Inflammatory macrophage (primary cell): ENCODE results near the gene FASTKD1.
A peak's percentile ranks its signal among the peaks of the same experiment; 100 is the strongest.
"Not testable (repeated sequence)": the region's sequence is repeated elsewhere in the genome, so short reads cannot be mapped to it uniquely, and the experiment has no call there.

Experiments used
- DNase-seq, 2 donors: peaks; one replicate each; pipeline ENCODE4 v3.0.0-alpha.2; 2020 to 2022
- total RNA-seq, 18 experiments: gene quantifications; one replicate each; lab custom pipeline; 2026; ENCODE audit warnings: mixed read lengths in 6 of 18, inconsistent platforms in 2 of 18; lab: John Stamatoyannopoulos, UW

The FASTKD1 gene, protein sequence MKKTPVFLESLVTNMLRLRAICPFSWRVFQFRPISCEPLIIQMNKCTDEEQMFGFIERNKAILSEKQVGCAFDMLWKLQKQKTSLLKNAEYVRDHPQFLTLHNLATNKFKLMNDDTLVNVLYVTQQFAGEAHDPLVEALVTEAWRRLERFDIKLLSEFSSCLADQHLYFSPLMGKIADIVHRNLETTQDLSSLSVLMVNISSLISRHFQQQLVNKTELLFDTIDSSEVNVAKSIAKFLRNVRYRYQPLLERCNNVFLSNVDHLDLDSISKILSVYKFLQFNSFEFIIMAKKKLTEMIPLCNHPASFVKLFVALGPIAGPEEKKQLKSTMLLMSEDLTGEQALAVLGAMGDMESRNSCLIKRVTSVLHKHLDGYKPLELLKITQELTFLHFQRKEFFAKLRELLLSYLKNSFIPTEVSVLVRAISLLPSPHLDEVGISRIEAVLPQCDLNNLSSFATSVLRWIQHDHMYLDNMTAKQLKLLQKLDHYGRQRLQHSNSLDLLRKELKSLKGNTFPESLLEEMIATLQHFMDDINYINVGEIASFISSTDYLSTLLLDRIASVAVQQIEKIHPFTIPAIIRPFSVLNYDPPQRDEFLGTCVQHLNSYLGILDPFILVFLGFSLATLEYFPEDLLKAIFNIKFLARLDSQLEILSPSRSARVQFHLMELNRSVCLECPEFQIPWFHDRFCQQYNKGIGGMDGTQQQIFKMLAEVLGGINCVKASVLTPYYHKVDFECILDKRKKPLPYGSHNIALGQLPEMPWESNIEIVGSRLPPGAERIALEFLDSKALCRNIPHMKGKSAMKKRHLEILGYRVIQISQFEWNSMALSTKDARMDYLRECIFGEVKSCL
- total RNA-seq, result 13.1 to 85.0 (median 65.3) reads per million in 18 experiments

DNA sequence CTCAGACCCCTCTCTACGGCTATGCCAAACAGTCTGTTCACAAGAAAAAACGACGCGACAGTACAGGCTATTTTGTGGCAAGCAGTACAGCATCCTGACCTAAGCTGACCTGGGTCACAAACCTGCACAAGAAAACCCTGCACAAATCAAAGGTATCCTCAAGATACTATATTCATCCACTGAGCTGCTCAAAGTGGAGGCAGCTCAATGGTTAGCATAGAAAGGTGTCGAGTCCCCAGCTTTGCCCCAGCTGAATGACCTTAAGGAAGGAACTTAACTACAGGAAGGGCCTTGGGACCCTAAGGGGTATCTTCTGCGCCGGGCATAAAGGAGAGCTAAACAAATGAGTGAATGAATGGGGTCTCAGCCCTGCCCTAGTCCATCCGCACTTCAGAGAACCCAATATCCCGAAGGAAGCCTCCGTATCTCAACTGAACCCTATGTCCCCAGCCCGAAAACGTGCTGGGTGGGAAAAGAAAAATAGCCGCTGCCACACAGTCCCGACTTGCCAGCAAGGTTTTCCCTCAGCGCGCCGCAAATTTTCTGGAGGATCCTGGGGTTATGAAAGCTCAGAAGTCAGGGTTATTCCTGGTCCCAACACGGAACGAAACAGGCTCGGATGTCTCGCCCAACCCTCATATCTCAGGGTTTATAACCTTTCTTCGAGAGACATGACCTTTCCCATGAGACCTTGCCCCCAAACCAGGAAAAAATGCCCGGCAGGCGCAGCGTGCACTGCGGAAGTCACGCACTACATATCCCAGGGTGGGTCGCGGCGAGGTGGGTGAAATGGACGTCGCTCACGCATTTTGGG lies at the start of gene FASTKD1:
TSS of gene FASTKD1 (minus strand) at position 706 of the 814 bp plus-strand sequence. CDS start 1,836 bp downstream, outside the sequence.
- DNase-seq, result peak; percentile 93 to 96

DNA sequence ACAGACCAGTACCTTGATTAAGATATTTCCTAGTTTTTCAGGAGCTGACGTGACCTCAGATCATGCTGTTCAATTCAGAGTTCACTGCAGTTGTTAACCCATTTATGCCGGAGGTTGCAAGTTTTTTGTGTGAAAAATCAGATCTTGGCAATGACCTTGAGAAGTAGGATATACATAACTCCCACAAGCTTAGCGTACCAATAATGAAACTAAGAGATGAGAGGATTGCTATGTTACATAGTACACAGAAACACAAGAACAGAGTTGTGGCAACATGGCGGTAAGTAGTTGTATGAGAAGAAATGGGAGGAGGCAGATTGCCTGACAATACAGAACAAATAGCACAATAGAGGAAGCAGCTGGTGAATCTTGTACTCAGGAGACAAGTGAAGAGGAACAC lies 49.6 kb upstream of the FASTKD1 start:
- DNase-seq, result no peak

DNA sequence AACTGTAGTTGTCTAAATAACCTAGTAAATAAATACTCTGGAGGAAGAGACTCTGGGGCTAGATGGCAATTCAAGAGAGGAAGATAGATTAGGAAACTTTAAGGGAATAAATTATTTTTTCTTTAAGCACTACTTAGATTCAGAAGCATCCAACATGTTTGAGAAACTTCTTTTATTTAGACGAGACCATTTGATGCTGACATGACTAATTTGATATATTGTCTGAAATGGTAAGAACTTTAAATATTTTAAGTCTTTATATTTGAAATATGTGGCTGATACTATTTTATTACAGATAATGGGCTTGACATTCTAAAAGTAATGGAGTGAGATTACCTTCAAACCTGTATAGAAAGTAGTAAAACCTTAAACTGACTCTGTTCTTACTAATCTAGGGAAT lies 46.8 kb upstream of the FASTKD1 start:
- DNase-seq, result no peak

DNA sequence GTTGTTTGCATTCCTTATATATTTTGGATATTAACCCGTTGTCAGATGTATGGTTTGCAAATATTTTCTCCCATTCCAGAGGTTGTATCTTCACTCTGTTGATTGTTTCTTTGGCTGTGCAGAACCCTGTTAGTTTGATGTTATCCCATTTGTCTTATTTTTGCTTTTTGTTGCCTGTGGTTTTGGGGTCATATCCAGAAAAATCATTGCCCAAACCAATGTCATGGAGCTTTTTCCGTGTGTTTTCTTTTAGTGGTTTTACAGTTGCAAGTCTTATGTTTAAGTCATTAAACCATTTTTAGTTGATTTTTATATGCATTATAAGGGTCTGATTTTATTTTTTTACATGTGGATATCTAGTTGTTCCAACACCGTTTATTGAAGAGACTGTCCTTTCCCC lies 46.3 kb upstream of the FASTKD1 start:
- no peak for DNase-seq

DNA sequence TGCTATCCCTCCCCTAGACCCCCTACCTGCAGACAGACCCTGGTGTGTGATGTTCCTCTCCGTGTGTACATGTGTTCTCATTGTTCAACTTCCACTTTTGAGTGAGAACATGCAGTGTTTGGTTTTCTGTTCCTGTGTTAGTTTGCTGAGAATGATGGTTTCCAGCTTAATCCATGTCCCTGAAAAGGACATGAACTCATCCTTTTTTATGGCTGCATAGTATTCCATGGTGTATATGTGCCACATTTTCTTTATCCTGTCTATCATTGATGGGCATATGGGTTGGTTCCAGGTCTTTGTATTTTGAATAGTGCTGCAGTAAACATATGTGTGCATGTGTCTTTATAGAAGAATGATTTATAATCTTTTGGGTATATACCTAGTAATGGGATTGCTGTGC lies 42.3 kb upstream of the FASTKD1 start:
- not testable (repeated sequence) for DNase-seq

DNA sequence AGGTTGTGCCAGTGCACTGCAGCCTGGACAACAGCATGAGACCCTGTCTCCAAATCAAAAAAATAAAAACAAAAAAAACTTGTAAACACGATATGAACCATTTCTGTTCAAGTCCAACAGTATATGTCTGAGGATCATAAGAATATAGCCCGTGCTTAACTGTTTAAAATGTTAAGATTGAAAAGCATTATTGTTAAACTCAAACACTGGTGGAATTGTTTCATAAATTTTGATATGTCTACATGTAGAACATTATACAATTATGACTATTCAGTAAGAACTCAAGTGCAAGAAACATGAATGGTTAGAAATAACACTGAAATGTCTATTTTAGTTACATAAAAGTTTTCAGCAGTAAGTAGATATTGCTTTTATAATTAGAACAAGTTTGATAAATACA lies 40.2 kb upstream of the FASTKD1 start:
- DNase-seq, result no peak

DNA sequence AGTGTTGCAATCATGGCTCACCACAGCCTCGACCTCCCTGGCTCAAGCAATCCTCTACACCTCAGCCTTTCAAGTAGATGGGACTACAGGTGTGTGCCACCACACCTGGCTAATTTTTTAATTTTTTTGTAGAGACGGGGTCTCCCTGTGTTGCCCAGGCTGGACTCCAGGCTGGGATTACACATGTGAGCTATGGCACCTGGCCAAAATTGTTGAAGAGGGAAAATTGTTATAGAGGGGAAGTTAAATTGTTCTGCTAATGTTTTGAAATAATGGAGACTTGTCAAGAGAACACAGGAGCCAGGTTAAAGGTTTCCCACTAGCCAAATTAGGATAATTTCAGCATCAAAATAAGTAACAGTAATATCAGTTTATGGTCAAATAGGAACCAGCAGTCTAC lies 35.6 kb upstream of the FASTKD1 start:
- DNase-seq, result no peak

DNA sequence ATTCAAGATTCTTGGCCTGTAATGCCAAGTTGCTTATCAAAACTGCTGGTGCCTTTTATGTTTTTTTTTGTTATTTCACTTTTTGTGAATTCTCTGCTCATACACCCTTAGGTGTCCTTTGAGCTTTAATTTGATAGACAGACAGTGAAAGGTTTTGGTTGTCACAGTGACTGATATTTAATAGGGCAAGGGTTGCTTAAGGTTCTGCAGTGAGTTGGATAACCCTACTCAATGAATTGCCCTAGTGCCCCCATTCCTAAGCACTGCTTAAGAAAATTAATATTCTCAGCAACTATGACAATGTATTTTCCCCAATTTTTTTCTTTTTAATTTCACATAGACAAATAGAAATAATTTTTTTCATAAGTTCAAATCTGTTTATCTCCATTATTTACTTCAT lies 25.9 kb upstream of the FASTKD1 start:
- no peak for DNase-seq

DNA sequence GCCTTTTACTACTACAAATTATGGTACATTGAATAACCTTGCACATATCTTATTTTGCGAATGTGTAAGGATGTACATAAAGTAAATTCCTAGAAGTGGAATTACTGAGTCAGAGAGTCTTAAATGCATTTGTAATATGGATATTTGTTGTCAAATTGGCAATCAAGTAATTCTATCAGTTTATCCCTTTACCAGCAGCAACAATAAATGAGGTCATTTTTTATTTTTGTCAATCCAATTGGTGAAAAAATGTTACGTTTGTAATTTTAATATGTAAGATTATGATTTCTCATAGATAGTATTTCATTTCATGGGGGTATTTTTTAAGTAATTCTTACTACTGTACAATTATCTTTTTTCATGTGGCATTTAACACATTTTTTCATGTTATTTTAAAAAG lies 25.3 kb upstream of the FASTKD1 start:
- DNase-seq, result no peak

DNA sequence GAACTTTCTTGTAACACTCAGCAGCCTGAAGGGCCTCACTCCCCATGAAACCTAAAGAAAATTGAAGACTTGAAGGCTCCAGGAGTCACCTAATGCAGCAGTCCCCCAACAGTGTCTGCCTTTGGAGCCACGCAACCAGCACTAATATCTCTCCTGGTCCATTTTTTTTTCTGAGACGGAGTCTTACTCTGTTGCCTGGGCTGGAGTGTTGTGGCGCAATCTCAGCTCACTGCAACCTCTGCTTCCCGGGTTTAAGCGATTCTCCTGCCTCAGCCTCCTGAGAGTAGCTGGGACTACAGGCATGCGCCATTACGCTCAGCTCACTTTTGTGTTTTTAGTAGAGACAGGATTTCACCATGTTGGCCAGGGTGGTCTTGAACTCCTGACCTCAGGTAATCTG lies 22.9 kb upstream of the FASTKD1 start:
- DNase-seq, result not testable (repeated sequence)

DNA sequence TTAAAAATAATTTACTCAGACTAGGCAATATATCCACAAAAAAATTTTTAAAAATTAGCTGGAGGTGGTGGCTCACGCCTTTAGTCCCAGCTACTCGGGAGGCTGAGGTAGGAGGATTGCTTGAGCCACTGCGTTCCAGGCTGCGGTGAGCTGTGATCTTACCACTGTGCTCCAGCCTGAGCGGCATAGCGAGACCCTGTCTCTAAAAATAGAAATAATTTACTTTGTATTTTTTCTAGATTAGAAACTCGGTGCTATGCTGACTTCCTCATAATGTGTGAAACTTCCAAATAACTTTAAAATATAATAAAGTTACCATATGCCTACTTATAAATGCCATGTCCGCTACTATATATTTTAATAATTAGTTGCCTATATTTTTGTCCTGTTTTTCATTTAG lies 17.1 kb upstream of the FASTKD1 start:
- no peak for DNase-seq

DNA sequence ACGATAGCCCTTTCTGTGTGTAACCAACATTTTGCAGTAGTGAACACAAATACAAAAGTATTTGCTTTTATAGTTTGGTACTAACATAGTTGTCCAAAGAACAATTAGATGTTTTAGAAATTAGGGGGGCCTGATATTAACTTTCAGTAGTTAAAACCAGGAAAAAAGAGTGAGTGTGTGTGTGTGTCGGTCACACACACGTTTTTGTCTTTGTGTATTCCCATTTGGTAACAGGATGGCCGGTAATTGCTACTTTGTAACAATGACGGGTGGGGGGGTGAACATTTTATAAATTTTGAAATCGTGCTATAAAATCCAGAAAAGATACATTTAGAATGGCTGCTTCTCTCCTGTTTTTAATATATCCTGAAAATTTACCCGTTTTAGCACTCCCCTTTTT lies 12.0 kb upstream of the FASTKD1 start:
- no peak for DNase-seq

DNA sequence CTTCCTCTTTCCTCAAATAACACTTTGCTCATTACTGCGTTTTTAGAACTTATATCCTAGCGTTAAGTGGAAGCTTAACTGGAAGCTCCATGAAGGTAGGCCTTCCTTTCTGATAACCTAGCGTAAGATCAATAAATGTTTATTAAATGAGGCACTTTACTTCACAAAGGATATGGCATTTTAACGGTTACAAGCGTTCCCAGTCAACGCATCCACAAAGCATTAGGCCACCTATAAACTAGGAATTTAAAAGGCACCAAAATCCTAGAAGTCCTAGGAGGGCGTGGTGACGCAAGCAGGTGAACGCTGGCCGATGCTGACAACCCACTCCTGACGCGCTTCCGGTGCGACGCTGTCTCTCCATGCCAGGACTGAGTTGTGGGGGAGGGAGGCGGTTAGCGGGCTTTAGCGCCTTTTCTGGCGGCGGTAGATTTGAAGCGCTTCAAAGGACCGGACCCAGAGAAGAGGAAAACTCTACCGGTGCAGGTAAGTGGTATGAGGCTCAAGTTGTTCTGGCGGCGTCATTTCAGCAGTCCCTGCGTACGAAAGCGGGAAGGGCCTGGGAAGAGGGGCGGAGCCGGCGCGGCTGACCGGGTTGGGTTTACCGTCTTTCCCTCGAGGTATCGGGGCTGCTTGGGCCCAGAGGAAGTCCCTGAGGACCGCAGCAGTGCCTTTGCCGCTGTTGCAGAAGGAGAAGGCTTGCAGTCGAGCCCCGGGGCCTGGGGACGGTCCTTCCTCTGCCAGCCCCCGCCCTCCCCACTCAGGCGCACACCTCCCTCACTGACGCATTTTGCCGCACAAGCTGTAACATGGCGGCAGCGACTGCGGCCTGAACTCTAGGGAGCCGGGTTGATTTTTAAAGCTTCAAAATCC lies 10.6 kb upstream of the FASTKD1 start, which contains the start of gene PPIG:
TSS of gene PPIG (plus strand) at position 347 of the 873 bp plus-strand sequence. CDS start 19,691 bp downstream, outside the sequence.
- DNase-seq, result peak; percentile 89 to 94

DNA sequence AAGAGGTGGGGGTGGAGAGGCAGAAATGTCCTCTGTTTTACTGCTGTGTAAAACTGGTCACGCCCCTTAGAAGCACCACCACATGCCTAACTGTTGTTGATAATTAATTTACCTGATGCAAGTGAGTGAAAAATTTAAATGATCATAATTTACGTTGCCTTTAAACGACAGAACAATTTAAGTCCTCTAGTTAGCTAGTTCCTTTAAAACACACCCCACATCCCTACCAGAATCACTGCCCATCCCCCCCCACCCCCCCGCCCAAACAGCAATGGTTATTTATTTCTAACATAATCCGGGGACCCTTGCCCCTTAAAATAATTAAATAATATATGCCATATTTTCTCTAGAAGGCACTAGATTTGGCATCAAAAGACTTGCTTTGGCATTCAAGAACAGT lies 9.9 kb upstream of the FASTKD1 start:
- DNase-seq, result no peak

DNA sequence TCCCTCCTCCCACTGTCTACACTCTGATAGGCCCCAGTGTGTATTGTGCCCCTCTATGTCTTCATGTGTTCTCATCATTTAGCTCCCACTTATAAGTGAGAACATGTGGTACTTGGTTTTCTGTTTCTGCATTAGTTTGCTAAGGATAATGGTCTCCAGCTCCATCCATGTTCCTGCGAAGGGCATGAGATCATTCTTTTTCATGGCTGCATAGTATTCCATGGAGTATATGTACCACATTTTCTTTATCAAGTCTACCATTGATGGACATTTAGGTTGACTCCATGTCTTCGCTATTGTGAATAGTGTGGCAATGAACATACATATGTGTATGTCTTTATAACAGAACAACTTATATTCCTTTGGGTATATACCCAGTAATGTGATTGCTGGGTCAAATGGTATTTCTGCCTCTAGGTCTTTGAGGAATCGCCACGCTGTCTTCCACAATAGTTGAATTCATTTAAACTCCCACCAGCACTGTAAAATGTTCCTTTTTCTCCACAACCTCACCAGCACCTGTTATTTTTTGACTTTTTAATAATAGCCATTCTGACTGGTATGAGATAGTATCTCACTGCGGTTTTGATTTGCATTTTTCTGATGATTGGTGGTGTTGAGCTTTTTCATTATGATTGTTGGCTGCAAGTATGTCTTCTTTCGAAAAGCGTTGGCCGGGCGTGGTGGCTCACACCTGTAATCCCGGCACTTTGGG lies 9.0 kb upstream of the FASTKD1 start:
- not testable (repeated sequence) for DNase-seq

DNA sequence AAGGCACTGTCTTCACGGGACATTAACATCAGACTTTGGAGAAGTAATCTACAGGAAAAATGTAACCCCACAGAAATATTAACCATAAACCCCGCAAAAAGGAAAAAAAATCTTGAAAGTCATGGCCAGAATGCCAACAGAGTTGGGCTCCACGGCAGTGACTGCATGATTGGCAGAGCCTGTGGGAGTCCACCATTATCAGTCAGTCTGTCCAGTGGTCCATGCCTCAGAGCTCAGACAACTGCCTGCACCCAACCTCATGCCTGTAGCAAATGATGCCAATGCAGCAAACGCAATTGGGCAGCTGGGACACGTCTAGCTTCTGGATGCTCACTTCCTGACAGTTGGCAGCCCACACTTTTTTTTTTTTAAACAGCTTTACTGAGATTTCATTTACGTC lies 5.4 kb upstream of the FASTKD1 start:
- no peak for DNase-seq

DNA sequence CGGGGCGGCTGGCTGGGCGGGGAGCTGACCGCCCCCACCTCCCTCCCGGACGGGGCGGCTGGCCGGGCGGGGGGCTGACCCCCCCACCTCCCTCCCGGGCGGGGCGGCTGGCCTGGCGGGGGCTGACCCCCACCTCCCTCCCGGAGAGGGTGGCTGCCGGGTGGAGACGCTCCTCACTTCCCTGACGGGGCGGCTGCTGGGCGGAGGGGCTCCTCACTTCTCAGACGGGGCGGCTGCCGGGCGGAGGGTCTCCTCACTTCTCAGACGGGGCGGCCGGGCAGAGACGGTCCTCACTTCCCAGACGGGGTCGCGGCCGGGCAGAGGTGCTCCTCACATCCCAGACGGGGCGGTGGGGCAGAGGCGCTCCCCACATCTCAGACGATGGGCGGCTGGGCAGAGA lies 1.6 kb upstream of the FASTKD1 start:
- not testable (repeated sequence) for DNase-seq

DNA sequence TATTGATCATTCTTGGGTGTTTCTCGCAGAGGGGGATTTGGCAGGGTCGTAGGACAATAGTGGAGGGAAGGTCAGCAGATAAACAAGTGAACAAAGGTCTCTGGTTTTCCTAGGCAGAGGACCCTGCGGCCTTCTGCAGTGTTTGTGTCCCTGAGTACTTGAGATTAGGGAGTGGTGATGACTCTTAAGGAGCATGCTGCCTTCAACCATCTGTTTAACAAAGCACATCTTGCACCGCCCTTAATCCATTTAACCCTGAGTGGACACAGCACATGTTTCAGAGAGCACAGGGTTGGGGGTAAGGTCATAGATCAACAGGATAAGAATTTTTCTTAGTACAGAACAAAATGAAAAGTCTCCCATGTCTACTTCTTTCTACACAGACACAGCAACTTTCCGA lies 874 bp upstream of the FASTKD1 start:
- DNase-seq, result not testable (repeated sequence)

DNA sequence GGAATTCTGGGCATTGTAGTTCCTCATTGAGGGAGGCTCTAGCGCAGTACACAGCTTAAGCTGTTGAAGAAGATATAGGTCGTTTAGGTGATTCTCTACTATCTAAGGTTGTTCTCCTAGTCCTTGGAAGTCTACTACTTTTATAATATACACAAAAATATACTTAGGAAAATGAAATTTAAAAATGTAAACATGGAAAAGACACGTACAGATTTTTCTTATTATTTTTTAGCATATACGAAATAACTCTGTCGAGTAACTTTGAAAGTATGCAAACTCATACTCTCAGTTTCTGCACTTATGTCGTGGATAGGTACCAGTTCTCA lies 272 bp upstream of the FASTKD1 start:
- no peak for DNase-seq

DNA sequence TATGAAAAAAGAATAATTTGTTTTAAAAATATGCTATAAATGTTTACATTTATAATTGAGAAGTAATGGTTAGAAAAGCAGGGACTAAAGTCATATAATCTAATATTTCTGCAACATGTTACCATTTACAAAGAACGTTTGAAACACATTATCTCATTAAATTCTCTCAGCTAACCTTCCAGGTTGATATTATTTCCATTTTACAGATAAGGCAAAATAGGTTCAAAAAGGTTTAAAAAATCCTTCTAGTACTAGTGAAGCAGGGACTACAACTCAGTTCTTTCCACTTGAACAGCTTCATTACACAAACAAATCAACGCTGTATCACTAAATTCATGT lies 875 bp downstream of the FASTKD1 start:
- DNase-seq, result no peak

DNA sequence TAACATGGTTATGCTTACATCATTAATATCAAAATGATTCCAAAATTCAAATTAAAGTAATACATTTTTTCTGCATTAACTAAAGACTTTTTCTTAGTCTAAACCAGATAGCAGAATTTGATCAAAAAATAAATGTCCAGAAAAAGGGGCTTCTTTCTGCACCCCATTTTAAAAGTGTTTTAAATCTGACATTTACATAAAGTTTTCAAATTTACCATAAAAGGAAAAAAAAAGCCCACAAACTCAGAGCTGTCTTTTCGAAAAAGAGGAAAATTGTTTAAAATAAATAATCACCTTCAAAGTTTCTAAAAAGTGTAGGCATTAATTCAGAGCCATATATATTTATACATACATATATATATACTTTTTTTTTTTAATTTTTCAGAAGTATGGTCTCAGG lies 1.5 kb downstream of the FASTKD1 start:
- DNase-seq, result no peak
